Ramos (cell line): ENCODE measurements around the gene MTMR1.

Experiments used
- in situ Hi-C: fragments of 300-500 bp; cut with MboI; formaldehyde crosslinking; loops from one replicate; pipeline ENCODE4 v1.14.3; 2022; ENCODE audit warnings: low sequenced_read_pairs; ENCODE audit not compliant: unreplicated experiment

MTMR1 gene

GRCh38 chrX:150759568-150760416 is 66.6 kb downstream of the MTMR1 start:
- in situ Hi-C loops: no loop called here

- in situ Hi-C loops: no loop called here
Measured at GRCh38 chrX:150761176-150761818, 68.1 kb downstream of the MTMR1 start.

- in situ Hi-C loops: no loop called here
Measured at GRCh38 chrX:150761819-150762216, 68.6 kb downstream of the MTMR1 start.

- in situ Hi-C loops: no loop called here
Measured at GRCh38 chrX:150762258-150763165, 69.3 kb downstream of the MTMR1 start.

GRCh38 chrX:150763303-150763797 is 70.2 kb downstream of the MTMR1 start:
- in situ Hi-C loops: no loop called here

GRCh38 chrX:150763810-150764209 is 70.6 kb downstream of the MTMR1 start:
- in situ Hi-C loops: no loop called here

- in situ Hi-C loops: no loop called here
Measured at GRCh38 chrX:150765237-150765636, 72.0 kb downstream of the MTMR1 start.

GRCh38 chrX:150765782-150766350 is 72.7 kb downstream of the MTMR1 start:
- in situ Hi-C loops: no loop called here

GRCh38 chrX:150766351-150767044 is 73.3 kb downstream of the MTMR1 start:
- in situ Hi-C loops: no loop called here

GRCh38 chrX:150767045-150767395 is 73.8 kb downstream of the MTMR1 start:
- in situ Hi-C loops: no loop called here

GRCh38 chrX:150767475-150768131 is 74.4 kb downstream of the MTMR1 start:
- in situ Hi-C loops: no loop called here

- in situ Hi-C loops: no loop called here
Measured at GRCh38 chrX:150768132-150768485, 74.9 kb downstream of the MTMR1 start.

- in situ Hi-C loops: no loop called here
Measured at GRCh38 chrX:150768580-150769190, 75.5 kb downstream of the MTMR1 start.

GRCh38 chrX:150769408-150769807 is 76.2 kb downstream of the MTMR1 start:
- in situ Hi-C loops: no loop called here

GRCh38 chrX:150770623-150771022 is 77.4 kb downstream of the MTMR1 start:
- in situ Hi-C loops: loop anchor here (5.0 kb wide), 1 partner anchor 312 kb away; no protein-coding TSS in a partner anchor

GRCh38 chrX:150771116-150771515 is 77.9 kb downstream of the MTMR1 start:
- in situ Hi-C loops: loop anchor here (5.0 kb wide), 1 partner anchor 311 kb away; no protein-coding TSS in a partner anchor

- in situ Hi-C loops: loop anchor here (5.0 kb wide), 1 partner anchor 310 kb away; no protein-coding TSS in a partner anchor
Measured at GRCh38 chrX:150772150-150772970, 79.2 kb downstream of the MTMR1 start.

GRCh38 chrX:150773117-150773516 is 79.9 kb downstream of the MTMR1 start:
- in situ Hi-C loops: loop anchor here (5.0 kb wide), 1 partner anchor 309 kb away; no protein-coding TSS in a partner anchor
